Testis (tissue), 3 donors: Measurements from ENCODE around the gene PDZD8. TPM values are rescaled to one million over a fixed set of nuclear protein-coding genes. Genes with fewer than 3 reads are reported as not detected.

Source experiments
- DNase-seq: peaks from one replicate; pipeline ENCODE4 v3.0.0-alpha.2; 2019
- H3K27ac ChIP-seq, 2 donors: fragments of 200-600 bp; sonication (generic); one replicate each; pipeline ENCODE4 v1.5.1; 2019
- H3K27me3 ChIP-seq: fragments of 200-600 bp; sonication (generic); one replicate; pipeline ENCODE4 v1.5.1; 2019
- H3K36me3 ChIP-seq: fragments of 200-600 bp; sonication (generic); one replicate; pipeline ENCODE4 v1.5.1; 2017; ENCODE audit warnings: low read depth; ENCODE audit errors: missing control alignments
- H3K4me1 ChIP-seq: fragments of 200-600 bp; sonication (generic); one replicate; pipeline ENCODE4 v1.5.1; 2019
- H3K4me3 ChIP-seq, 2 donors: fragments of 200-600 bp; sonication (generic); one replicate each; pipeline ENCODE4 v1.5.1; 2017 to 2019
- H3K9me3 ChIP-seq: fragments of 200-600 bp; sonication (generic); one replicate; pipeline ENCODE4 v1.5.1; 2017
- CTCF ChIP-seq, 3 experiments: fragments of 450-650 bp in 2 of 3; fragments of 200-600 bp in 1 of 3; sonication (generic) in 1 of 3; IDR thresholded peaks; one replicate each; pipeline ENCODE4 v1.5.1; 2016 to 2019; ENCODE audit warnings: antibody characterized with exemption in 3 of 3, mild to moderate bottlenecking in 2 of 3, moderate library complexity in 1 of 3
- POLR2A ChIP-seq: fragments of 450-650 bp; IDR thresholded peaks from one replicate; pipeline ENCODE4 v1.6.1; 2017; ENCODE audit warnings: antibody characterized with exemption, mild to moderate bottlenecking, moderate library complexity
- WGBS, 2 donors: methylation state at CpG; one replicate each; pipeline ENCODE4 v1.1.5; 2018; 5-methylcytosine and 5-hydroxymethylcytosine counted together
- intact Hi-C: fragments of 100-400 bp; cut with DNase I; formaldehyde crosslinking; loops from one replicate; pipeline ENCODE4 v1.15.1; 2023; ENCODE audit warnings: low total_unique reads
- polyA plus RNA-seq: library from polyadenylated mRNA; stranded (reverse); fragments of 350-450 nt; fragmentation: Illumina TruSeq; extraction: RNeasy Lipid Tissue Mini Kit (QIAGEN cat#74804); gene quantifications from one replicate; pipeline ENCODE4 v1.2.3, GENCODE V29; 2014; ENCODE audit warnings: low read depth, low replicate concordance; ENCODE audit not compliant: insufficient read depth
- total RNA-seq, 2 donors: library from RNA; depleted of rRNA; stranded (reverse); fragments of >200 nt; gene quantifications; one replicate each; pipeline ENCODE4 v1.2.3, GENCODE V29; 2016

Gene PDZD8
- total and polyA plus RNA-seq, 3 donors from 2014 or later: 49.6 to 120 (median 107) TPM

- H3K4me3 ChIP-seq: no peak overlapping the region
- TF ChIP-seq CTCF (IDR thresholded peaks at IDR 0.05) (no peak), POLR2A (no peak)
- H3K27ac ChIP-seq: no peak overlapping the region
- no peaks in the 10 kb centered on the region for H3K27me3 ChIP-seq
- H3K4me1 ChIP-seq: peaks cover 1% of the 10 kb centered on the region
- intact Hi-C loops: no loop called here
- no peaks in the 10 kb centered on the region for H3K9me3 ChIP-seq
- 76 to 89% methylated on average over 6 of the region's 6 CpGs for WGBS, 2 donors
- H3K36me3 ChIP-seq: no peaks in the 10 kb centered on the region
- no peak for DNase-seq
Observed at GRCh38 chr10:117249493-117250093, 125.6 kb downstream of the PDZD8 start.

- WGBS, 2 donors: 54 to 61% methylated on average over 10 of the region's 10 CpGs
Observed at GRCh38 chr10:117248750-117249465, 126.3 kb downstream of the PDZD8 start.

GRCh38 chr10:117246997-117247671 is 128.1 kb downstream of the PDZD8 start:
- Histone ChIP-seq H3K36me3 (no peaks in the 10 kb centered on the region), H3K27ac (no peak overlapping the region), H3K4me1 (no peaks in the 10 kb centered on the region), H3K4me3 (no peak overlapping the region), H3K27me3 (no peaks in the 10 kb centered on the region), H3K9me3 (no peaks in the 10 kb centered on the region)
- TF ChIP-seq POLR2A (no peak), CTCF (IDR thresholded peaks at IDR 0.05) (no peak)
- no peak for DNase-seq
- intact Hi-C loops: no loop called here
- WGBS, 2 donors: 83 to 90% methylated on average over 3 of the region's 3 CpGs

More at GRCh38 chr10:117248750-117249465, 126.3 kb downstream of the PDZD8 start:
- TF ChIP-seq CTCF (IDR thresholded peaks at IDR 0.05) (no peak), POLR2A (no peak)
- Histone ChIP-seq H3K9me3 (no peaks in the 10 kb centered on the region), H3K36me3 (no peaks in the 10 kb centered on the region), H3K27me3 (no peaks in the 10 kb centered on the region), H3K4me1 (no peaks in the 10 kb centered on the region), H3K27ac (no peak overlapping the region), H3K4me3 (no peak overlapping the region)
- intact Hi-C loops: no loop called here
- no peak for DNase-seq

- no peaks in the 10 kb centered on the region for H3K36me3 ChIP-seq
- no peak overlapping the region for H3K27ac ChIP-seq
- intact Hi-C loops: no loop called here
- H3K9me3 ChIP-seq: no peaks in the 10 kb centered on the region
- no peak for DNase-seq
- no peaks in the 10 kb centered on the region for H3K27me3 ChIP-seq
- TF ChIP-seq POLR2A (no peak), CTCF (IDR thresholded peaks at IDR 0.05) (no peak)
- H3K4me3 ChIP-seq: no peak overlapping the region
- no peaks in the 10 kb centered on the region for H3K4me1 ChIP-seq
- WGBS, 2 donors: 62 to 77% methylated on average over 8 of the region's 8 CpGs
Observed at GRCh38 chr10:117242463-117242832, 132.8 kb downstream of the PDZD8 start.
